GM23338 (cell line): ENCODE measurements around the gene TDO2. TPM values are rescaled to one million over a fixed set of nuclear protein-coding genes. Genes with fewer than 3 reads are reported as not detected.
"Not testable (repeated sequence)": the region's sequence is repeated elsewhere in the genome, so short reads cannot be mapped to it uniquely, and the experiment has no call there.

Source experiments
- ATAC-seq: fragments of 200-7000 bp; cut with Tn5 transposase; 3 replicates; pipeline ENCODE4 v1.9.1; 2020
- DNase-seq: peaks from one replicate; pipeline ENCODE4 v3.0.0-alpha.2; 2015; ENCODE audit warnings: low spot score
- H2AFZ ChIP-seq: fragments of 200-600 bp; sonication (generic); 2 replicates; pipeline ENCODE4 v1.8.0; 2016; ENCODE audit warnings: antibody characterized with exemption, mild to moderate bottlenecking, moderate library complexity
- H3F3A ChIP-seq: fragments of 200-600 bp; sonication (generic); replicated peaks from 2 replicates; pipeline ENCODE4 v1.8.0; 2017; ENCODE audit warnings: antibody characterized with exemption, mixed run types, low read depth
- H3K27ac ChIP-seq: fragments of 200-600 bp; sonication (generic); 2 replicates; pipeline ENCODE4 v1.6.1; 2016; ENCODE audit warnings: low read depth
- H3K27me3 ChIP-seq: fragments of 200-600 bp; sonication (generic); 2 replicates; pipeline ENCODE4 v1.8.0; 2016; ENCODE audit warnings: mild to moderate bottlenecking, mixed run types, moderate library complexity; ENCODE audit not compliant: insufficient read depth
- H3K36me3 ChIP-seq: fragments of 200-600 bp; sonication (generic); 2 replicates; pipeline ENCODE4 v1.8.0; 2016; ENCODE audit warnings: mild to moderate bottlenecking; ENCODE audit not compliant: insufficient read depth
- H3K4me1 ChIP-seq: fragments of 200-600 bp; sonication (generic); 2 replicates; pipeline ENCODE4 v1.8.0; 2016; ENCODE audit warnings: mild to moderate bottlenecking, moderate library complexity; ENCODE audit not compliant: insufficient read depth
- H3K4me2 ChIP-seq: fragments of 200-600 bp; sonication (generic); 2 replicates; pipeline ENCODE4 v1.7.1; 2017; ENCODE audit warnings: mixed run types
- H3K4me3 ChIP-seq: fragments of 200-600 bp; sonication (generic); 2 replicates; pipeline ENCODE4 v1.6.1; 2016; ENCODE audit warnings: mixed run types
- H3K79me2 ChIP-seq: fragments of 200-600 bp; sonication (generic); replicated peaks from 2 replicates; pipeline ENCODE4 v1.8.0; 2017; ENCODE audit warnings: mild to moderate bottlenecking; ENCODE audit not compliant: insufficient read depth
- H3K9me2 ChIP-seq: fragments of 200-600 bp; sonication (generic); 2 replicates; pipeline ENCODE4 v1.8.0; 2017; ENCODE audit not compliant: insufficient read depth
- H4K20me1 ChIP-seq: fragments of 200-600 bp; sonication (generic); replicated peaks from 2 replicates; pipeline ENCODE4 v1.8.0; 2017; ENCODE audit warnings: mild to moderate bottlenecking; ENCODE audit not compliant: insufficient read depth
- H3K27ac Mint-ChIP-seq: 2 replicates; pipeline ENCODE4 v1.8.0; 2020; ENCODE audit warnings: inconsistent platforms, mild to moderate bottlenecking, moderate library complexity, mixed read lengths
- H3K27me3 Mint-ChIP-seq: 3 replicates; pipeline ENCODE4 v1.8.0; 2022; ENCODE audit warnings: low read depth, mild to moderate bottlenecking, moderate library complexity, mixed read lengths, inconsistent platforms; ENCODE audit not compliant: insufficient read depth, poor library complexity
- H3K36me3 Mint-ChIP-seq: 3 replicates; pipeline ENCODE4 v1.8.0; 2021; ENCODE audit warnings: low read depth, mild to moderate bottlenecking, inconsistent platforms, moderate library complexity, mixed read lengths
- H3K4me1 Mint-ChIP-seq: 3 replicates; pipeline ENCODE4 v1.8.0; 2020; ENCODE audit warnings: mild to moderate bottlenecking, inconsistent platforms, mixed read lengths
- H3K4me3 Mint-ChIP-seq: 3 replicates; pipeline ENCODE4 v1.8.0; 2021; ENCODE audit warnings: moderate library complexity, mild to moderate bottlenecking, inconsistent platforms, mixed read lengths
- H3K9me3 Mint-ChIP-seq: 3 replicates; pipeline ENCODE4 v1.8.0; 2020; ENCODE audit warnings: moderate library complexity, mild to moderate bottlenecking, inconsistent platforms, mixed read lengths
- CREB1 ChIP-seq: fragments of 250-450 bp; sonication (Bioruptor Pico); IDR thresholded peaks from 2 replicates; pipeline ENCODE4 v1.5.0; 2020; ENCODE audit warnings: low read depth, mild to moderate bottlenecking, moderate library complexity
- EZH2 ChIP-seq: fragments of 200-600 bp; sonication (generic); IDR thresholded peaks from one replicate; pipeline ENCODE4 v1.8.0; 2017; ENCODE audit warnings: antibody characterized with exemption, mild to moderate bottlenecking, low read depth; ENCODE audit not compliant: unreplicated experiment
- EZH2phosphoT487 ChIP-seq: fragments of 200-600 bp; sonication (generic); IDR thresholded peaks from one replicate; pipeline ENCODE4 v1.8.1; 2018; ENCODE audit warnings: antibody characterized with exemption; ENCODE audit not compliant: unreplicated experiment
- JUNB ChIP-seq: IDR thresholded peaks from one replicate; pipeline ENCODE4 v1.6.1; 2016; ENCODE audit warnings: antibody characterized with exemption; ENCODE audit not compliant: unreplicated experiment
- STAT1 ChIP-seq: IDR thresholded peaks from one replicate; pipeline ENCODE4 v1.6.1; 2016; ENCODE audit warnings: antibody characterized with exemption; ENCODE audit not compliant: unreplicated experiment
- polyA plus RNA-seq: library from polyadenylated mRNA; unstranded; fragments of >200 nt; fragmentation: Nextera tagmentation; extraction: Ambion mirVana; gene quantifications from 2 replicates; pipeline ENCODE4 v1.2.1, GENCODE V29; 2016
- total RNA-seq: library from RNA; depleted of rRNA; stranded (reverse); fragments of >200 nt; shearing (Covaris generic); gene quantifications from 2 replicates; pipeline ENCODE4 v1.2.3, GENCODE V29; 2014
- TF ChIP-seq, protein P1 (sequence below): fragments of 250-450 bp; sonication (Bioruptor Pico); IDR thresholded peaks from 2 replicates; pipeline ENCODE4 v1.5.0; 2020; ENCODE audit warnings: mild to moderate bottlenecking, moderate library complexity
- TF ChIP-seq, protein P2 (sequence below), 2 experiments: fragments of 200-600 bp in 1 of 2; sonication (generic) in 1 of 2; conservative IDR thresholded peaks; 2 replicates each; pipeline versions ENCODE4 v1.5.1 to v1.6.1; 2016 to 2017; ENCODE audit warnings: antibody characterized with exemption in 2 of 2, low read depth in 2 of 2, mild to moderate bottlenecking in 2 of 2, moderate library complexity in 1 of 2

Gene TDO2
- total and polyA plus RNA-seq, 2 experiments from 2014 or later: 0.10 TPM; not detected in 1

DNA sequence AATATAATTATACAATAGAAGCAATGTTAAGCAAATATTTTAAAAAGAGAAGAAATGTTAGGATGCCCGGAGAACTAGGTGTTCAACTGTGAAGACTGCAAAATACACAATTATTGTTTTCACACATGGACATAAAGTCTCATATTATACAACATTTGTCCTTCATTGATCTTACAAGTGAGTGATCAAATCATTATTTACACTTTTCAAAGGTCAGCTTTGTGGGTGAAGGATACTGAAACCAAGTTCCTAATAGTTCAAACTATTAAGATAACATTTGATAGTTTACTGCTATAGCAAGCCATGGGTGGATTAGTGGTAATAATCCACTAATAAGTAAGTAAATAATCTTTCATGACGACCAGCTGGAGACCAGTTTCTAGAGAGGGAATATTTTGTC lies 26.8 kb downstream of the TDO2 start:
- DNase-seq (no peak), ATAC-seq (no peak)

DNA sequence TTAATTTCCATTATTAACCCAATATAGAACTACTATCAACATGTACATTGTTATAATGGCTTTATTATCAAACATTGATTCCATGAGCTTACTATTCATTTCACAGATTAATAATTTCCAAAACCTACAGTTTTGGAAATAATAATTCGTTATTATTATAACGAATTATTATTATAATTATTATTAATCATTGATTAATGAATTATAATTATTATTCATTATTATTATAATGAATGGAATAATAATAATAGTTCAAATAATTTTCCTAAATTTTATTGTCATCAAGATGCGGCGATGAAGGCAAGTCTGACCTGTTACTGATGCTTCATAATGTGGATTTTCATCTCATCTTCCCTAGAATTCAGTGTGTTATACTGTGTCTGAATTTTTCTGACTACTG lies 28.1 kb downstream of the TDO2 start:
- no peaks in the 10 kb centered on the region for H3K4me1 ChIP-seq
- H3K9me2 ChIP-seq: no peaks in the 10 kb centered on the region
- H2AFZ ChIP-seq: no peak overlapping the region
- no peak for TF ChIP-seq EZH2phosphoT487
- TF ChIP-seq EZH2: no peak
- TF ChIP-seq, protein P1, sequence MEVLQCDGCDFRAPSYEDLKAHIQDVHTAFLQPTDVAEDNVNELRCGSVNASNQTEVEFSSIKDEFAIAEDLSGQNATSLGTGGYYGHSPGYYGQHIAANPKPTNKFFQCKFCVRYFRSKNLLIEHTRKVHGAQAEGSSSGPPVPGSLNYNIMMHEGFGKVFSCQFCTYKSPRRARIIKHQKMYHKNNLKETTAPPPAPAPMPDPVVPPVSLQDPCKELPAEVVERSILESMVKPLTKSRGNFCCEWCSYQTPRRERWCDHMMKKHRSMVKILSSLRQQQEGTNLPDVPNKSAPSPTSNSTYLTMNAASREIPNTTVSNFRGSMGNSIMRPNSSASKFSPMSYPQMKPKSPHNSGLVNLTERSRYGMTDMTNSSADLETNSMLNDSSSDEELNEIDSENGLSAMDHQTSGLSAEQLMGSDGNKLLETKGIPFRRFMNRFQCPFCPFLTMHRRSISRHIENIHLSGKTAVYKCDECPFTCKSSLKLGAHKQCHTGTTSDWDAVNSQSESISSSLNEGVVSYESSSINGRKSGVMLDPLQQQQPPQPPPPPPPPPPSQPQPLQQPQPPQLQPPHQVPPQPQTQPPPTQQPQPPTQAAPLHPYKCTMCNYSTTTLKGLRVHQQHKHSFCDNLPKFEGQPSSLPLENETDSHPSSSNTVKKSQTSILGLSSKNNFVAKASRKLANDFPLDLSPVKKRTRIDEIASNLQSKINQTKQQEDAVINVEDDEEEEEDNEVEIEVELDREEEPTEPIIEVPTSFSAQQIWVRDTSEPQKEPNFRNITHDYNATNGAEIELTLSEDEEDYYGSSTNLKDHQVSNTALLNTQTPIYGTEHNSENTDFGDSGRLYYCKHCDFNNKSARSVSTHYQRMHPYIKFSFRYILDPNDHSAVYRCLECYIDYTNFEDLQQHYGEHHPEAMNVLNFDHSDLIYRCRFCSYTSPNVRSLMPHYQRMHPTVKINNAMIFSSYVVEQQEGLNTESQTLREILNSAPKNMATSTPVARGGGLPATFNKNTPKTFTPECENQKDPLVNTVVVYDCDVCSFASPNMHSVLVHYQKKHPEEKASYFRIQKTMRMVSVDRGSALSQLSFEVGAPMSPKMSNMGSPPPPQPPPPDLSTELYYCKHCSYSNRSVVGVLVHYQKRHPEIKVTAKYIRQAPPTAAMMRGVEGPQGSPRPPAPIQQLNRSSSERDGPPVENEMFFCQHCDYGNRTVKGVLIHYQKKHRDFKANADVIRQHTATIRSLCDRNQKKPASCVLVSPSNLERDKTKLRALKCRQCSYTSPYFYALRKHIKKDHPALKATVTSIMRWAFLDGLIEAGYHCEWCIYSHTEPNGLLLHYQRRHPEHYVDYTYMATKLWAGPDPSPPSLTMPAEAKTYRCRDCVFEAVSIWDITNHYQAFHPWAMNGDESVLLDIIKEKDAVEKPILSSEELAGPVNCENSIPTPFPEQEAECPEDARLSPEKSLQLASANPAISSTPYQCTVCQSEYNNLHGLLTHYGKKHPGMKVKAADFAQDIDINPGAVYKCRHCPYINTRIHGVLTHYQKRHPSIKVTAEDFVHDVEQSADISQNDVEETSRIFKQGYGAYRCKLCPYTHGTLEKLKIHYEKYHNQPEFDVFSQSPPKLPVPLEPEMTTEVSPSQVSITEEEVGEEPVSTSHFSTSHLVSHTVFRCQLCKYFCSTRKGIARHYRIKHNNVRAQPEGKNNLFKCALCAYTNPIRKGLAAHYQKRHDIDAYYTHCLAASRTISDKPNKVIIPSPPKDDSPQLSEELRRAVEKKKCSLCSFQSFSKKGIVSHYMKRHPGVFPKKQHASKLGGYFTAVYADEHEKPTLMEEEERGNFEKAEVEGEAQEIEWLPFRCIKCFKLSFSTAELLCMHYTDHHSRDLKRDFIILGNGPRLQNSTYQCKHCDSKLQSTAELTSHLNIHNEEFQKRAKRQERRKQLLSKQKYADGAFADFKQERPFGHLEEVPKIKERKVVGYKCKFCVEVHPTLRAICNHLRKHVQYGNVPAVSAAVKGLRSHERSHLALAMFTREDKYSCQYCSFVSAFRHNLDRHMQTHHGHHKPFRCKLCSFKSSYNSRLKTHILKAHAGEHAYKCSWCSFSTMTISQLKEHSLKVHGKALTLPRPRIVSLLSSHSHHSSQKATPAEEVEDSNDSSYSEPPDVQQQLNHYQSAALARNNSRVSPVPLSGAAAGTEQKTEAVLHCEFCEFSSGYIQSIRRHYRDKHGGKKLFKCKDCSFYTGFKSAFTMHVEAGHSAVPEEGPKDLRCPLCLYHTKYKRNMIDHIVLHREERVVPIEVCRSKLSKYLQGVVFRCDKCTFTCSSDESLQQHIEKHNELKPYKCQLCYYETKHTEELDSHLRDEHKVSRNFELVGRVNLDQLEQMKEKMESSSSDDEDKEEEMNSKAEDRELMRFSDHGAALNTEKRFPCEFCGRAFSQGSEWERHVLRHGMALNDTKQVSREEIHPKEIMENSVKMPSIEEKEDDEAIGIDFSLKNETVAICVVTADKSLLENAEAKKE (CRISPR knock-in tag): no peak
- TF ChIP-seq, protein P2, sequence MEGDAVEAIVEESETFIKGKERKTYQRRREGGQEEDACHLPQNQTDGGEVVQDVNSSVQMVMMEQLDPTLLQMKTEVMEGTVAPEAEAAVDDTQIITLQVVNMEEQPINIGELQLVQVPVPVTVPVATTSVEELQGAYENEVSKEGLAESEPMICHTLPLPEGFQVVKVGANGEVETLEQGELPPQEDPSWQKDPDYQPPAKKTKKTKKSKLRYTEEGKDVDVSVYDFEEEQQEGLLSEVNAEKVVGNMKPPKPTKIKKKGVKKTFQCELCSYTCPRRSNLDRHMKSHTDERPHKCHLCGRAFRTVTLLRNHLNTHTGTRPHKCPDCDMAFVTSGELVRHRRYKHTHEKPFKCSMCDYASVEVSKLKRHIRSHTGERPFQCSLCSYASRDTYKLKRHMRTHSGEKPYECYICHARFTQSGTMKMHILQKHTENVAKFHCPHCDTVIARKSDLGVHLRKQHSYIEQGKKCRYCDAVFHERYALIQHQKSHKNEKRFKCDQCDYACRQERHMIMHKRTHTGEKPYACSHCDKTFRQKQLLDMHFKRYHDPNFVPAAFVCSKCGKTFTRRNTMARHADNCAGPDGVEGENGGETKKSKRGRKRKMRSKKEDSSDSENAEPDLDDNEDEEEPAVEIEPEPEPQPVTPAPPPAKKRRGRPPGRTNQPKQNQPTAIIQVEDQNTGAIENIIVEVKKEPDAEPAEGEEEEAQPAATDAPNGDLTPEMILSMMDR (conservative IDR thresholded peaks at IDR 0.05; ENCODE audit: low read depth in 2 of 2): no peak
- no peak for TF ChIP-seq STAT1
- no peak overlapping the region for H3K4me2 ChIP-seq
- H3F3A ChIP-seq: no peaks in the 10 kb centered on the region
- DNase-seq: no peak
- Mint-ChIP-seq H3K9me3 (peaks cover 29% of the 10 kb centered on the region), H3K27me3 (no peaks in the 10 kb centered on the region), H3K4me1 (no peaks in the 10 kb centered on the region), H3K36me3 (peaks cover 23% of the 10 kb centered on the region), H3K4me3 (no peak overlapping the region), H3K27ac (no peak overlapping the region)
- no peak for ATAC-seq
- H3K27me3 ChIP-seq: no peaks in the 10 kb centered on the region
- H3K36me3 ChIP-seq: peaks cover 13% of the 10 kb centered on the region
- no peak overlapping the region for H3K4me3 ChIP-seq
- H3K79me2 ChIP-seq: no peaks in the 10 kb centered on the region
- H4K20me1 ChIP-seq: no peaks in the 10 kb centered on the region
- H3K27ac ChIP-seq: no peak overlapping the region

More for the DNA sequence above, 26.8 kb downstream of the TDO2 start:
- no peaks in the 10 kb centered on the region for H3K79me2 ChIP-seq
- H2AFZ ChIP-seq: no peak overlapping the region
- TF ChIP-seq CREB1 (CRISPR knock-in tag) (no peak), JUNB (no peak)
- no peaks in the 10 kb centered on the region for H3K27me3 Mint-ChIP-seq
- no peak overlapping the region for H3K4me3 ChIP-seq
- H3K4me2 ChIP-seq: no peak overlapping the region
- H3K36me3 Mint-ChIP-seq: peaks cover 23% of the 10 kb centered on the region
- peaks cover 13% of the 10 kb centered on the region for H3K36me3 ChIP-seq
- H3K27me3 ChIP-seq: no peaks in the 10 kb centered on the region
- no peaks in the 10 kb centered on the region for H3K4me1 Mint-ChIP-seq
- H3K9me3 Mint-ChIP-seq: peaks cover 29% of the 10 kb centered on the region
- no peaks in the 10 kb centered on the region for H3F3A ChIP-seq
- no peak overlapping the region for H3K27ac Mint-ChIP-seq
- no peak overlapping the region for H3K4me3 Mint-ChIP-seq
- H3K4me1 ChIP-seq: no peaks in the 10 kb centered on the region
- H3K9me2 ChIP-seq: no peaks in the 10 kb centered on the region
- H3K27ac ChIP-seq: no peak overlapping the region
- no peaks in the 10 kb centered on the region for H4K20me1 ChIP-seq

DNA sequence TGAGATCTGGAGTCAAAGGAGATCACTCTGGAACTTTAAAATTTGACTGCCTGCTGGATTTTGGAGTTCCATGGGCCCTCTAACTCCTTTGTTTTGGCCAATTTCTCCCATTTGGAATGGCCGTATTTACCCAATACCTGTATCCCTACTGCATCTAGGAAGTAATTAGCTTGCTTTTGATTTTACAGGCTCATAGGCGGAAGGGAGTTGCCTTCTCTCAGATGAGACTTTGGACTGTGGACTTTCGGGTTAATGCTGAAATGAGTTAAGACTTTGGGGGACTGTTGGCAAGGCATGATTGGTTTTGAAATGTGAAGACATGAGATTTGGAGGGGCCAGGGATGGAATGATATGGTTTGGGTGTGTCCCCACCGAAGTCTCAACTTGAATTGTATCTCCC lies 31.1 kb downstream of the TDO2 start:
- H3K36me3 Mint-ChIP-seq: peaks cover 13% of the 10 kb centered on the region
- H3K9me2 ChIP-seq: not testable (repeated sequence)
- H3K9me3 Mint-ChIP-seq: peaks cover 15% of the 10 kb centered on the region

More for the DNA sequence above, 31.1 kb downstream of the TDO2 start:
- H3K27me3 Mint-ChIP-seq, H3K4me2 ChIP-seq, H3K4me3 ChIP-seq, H3K4me1 Mint-ChIP-seq, ATAC-seq, H3K27ac Mint-ChIP-seq, H3K36me3 ChIP-seq, H3K27ac ChIP-seq, H3K4me1 ChIP-seq, H3K4me3 Mint-ChIP-seq, H3K27me3 ChIP-seq, H3K79me2 ChIP-seq, H4K20me1 ChIP-seq, DNase-seq, H2AFZ ChIP-seq, H3F3A ChIP-seq: not testable (repeated sequence)
